GM19324 (cell line): ENCODE data around the gene SEMA4D.

Experiments used
- ATAC-seq: cut with Tn5 transposase; IDR thresholded peaks from one replicate; pipeline ENCODE4 v1.9.1; 2021; ENCODE audit warnings: mild to moderate bottlenecking, moderate library complexity; ENCODE audit not compliant: unreplicated experiment, low FRiP score

Gene SEMA4D

GRCh38 chr9:89311346-89312221 is 186.3 kb downstream of the SEMA4D start:
- no peak for ATAC-seq
